SK-N-SH (cell line): Measurements from ENCODE around the gene HILPDA. TPM values are rescaled to one million over a fixed set of nuclear protein-coding genes. Genes with fewer than 3 reads are reported as not detected.

Experiments
- CTCF ChIA-PET: fragments of 300-600, 350-600 bp; formaldehyde crosslinking; extraction: SDS; loops from one replicate; lab custom pipeline; 2021; lab: Yijun Ruan, JAX
- POLR2A ChIA-PET: fragments of 350-600 bp; sonication (Branson Sonifier 250); formaldehyde crosslinking; extraction: SDS; loops from one replicate; lab custom pipeline; 2020; ENCODE audit warnings: antibody characterized with exemption, inconsistent platforms; lab: Yijun Ruan, JAX
- DNase-seq: peaks from one replicate; pipeline ENCODE4 v3.0.0; 2012
- H2AFZ ChIP-seq: fragments of 200-600 bp; sonication (generic); 2 replicates; pipeline ENCODE4 v1.8.1; 2016; ENCODE audit warnings: antibody characterized with exemption, mild to moderate bottlenecking, low read depth
- H3F3A ChIP-seq: fragments of 200-600 bp; sonication (generic); replicated peaks from 2 replicates; pipeline ENCODE3; 2016; ENCODE audit warnings: antibody characterized with exemption, mild to moderate bottlenecking; ENCODE audit not compliant: insufficient read depth
- H3K27ac ChIP-seq, 2 experiments: fragments of 200-500 bp in 1 of 2; fragments of 200-600 bp in 1 of 2; sonication (Bioruptor generic) in 1 of 2; sonication (generic), shearing (Covaris generic) in 1 of 2; 2 replicates each; pipeline versions ENCODE4 v1.5.1 to v1.6.1; 2014 to 2016; ENCODE audit warnings: low read depth in 2 of 2, inconsistent platforms in 1 of 2, low read length in 1 of 2, mild to moderate bottlenecking in 1 of 2, mixed read lengths in 1 of 2
- H3K27me3 ChIP-seq: fragments of 200-600 bp; sonication (generic), shearing (Covaris generic); 2 replicates; pipeline ENCODE4 v1.6.1; 2016; ENCODE audit warnings: mixed run types; ENCODE audit not compliant: insufficient read depth
- H3K36me3 ChIP-seq, 2 experiments: fragments of 200-500 bp in 1 of 2; fragments of 200-600 bp in 1 of 2; sonication (Bioruptor generic) in 1 of 2; sonication (generic) in 1 of 2; replicated peaks in 1 of 2; 2 replicates each; pipeline versions ENCODE3 to v1.5.1; 2014 to 2016; ENCODE audit warnings: low read length in 1 of 2, mild to moderate bottlenecking in 1 of 2; ENCODE audit not compliant: insufficient read depth in 2 of 2, control insufficient read depth in 1 of 2
- H3K4me1 ChIP-seq, 2 experiments: fragments of 200-500 bp in 1 of 2; fragments of 200-600 bp in 1 of 2; sonication (Bioruptor generic) in 1 of 2; sonication (generic), shearing (Covaris generic) in 1 of 2; 2 replicates each; pipeline versions ENCODE4 v1.5.1 to v1.6.1; 2014 to 2016; ENCODE audit warnings: low read depth in 1 of 2, low read length in 1 of 2, mixed run types in 1 of 2; ENCODE audit not compliant: insufficient read depth in 2 of 2, control insufficient read depth in 1 of 2
- H3K4me2 ChIP-seq: fragments of 200-600 bp; sonication (generic), shearing (Covaris generic); 2 replicates; pipeline ENCODE4 v1.6.1; 2017; ENCODE audit warnings: mixed run types
- H3K4me3 ChIP-seq, 2 experiments: fragments of 200-500 bp in 1 of 2; fragments of 200-600 bp in 1 of 2; sonication (Bioruptor generic) in 1 of 2; sonication (generic), shearing (Covaris generic) in 1 of 2; 2 replicates each; pipeline versions ENCODE4 v1.5.1 to v1.8.1; 2014 to 2016; ENCODE audit warnings: low read depth in 2 of 2, inconsistent platforms in 1 of 2, low read length in 1 of 2, mild to moderate bottlenecking in 1 of 2, mixed read lengths in 1 of 2, moderate library complexity in 1 of 2
- H3K79me2 ChIP-seq: fragments of 200-600 bp; sonication (generic); 2 replicates; pipeline ENCODE4 v1.8.1; 2017; ENCODE audit warnings: mild to moderate bottlenecking; ENCODE audit not compliant: insufficient read depth
- H3K9ac ChIP-seq: fragments of 200-600 bp; sonication (generic); 2 replicates; pipeline ENCODE4 v1.6.1; 2017; ENCODE audit warnings: mixed run types
- H3K9me2 ChIP-seq: fragments of 200-600 bp; sonication (generic); 2 replicates; pipeline ENCODE4 v1.6.1; 2017; ENCODE audit warnings: mixed run types
- H3K9me3 ChIP-seq: fragments of 200-600 bp; sonication (generic); 2 replicates; pipeline ENCODE4 v1.6.1; 2017; ENCODE audit warnings: mixed run types, mild to moderate bottlenecking, moderate library complexity
- H4K20me1 ChIP-seq: fragments of 200-600 bp; sonication (generic); 2 replicates; pipeline ENCODE4 v1.6.1; 2017; ENCODE audit warnings: mild to moderate bottlenecking, mixed run types; ENCODE audit not compliant: insufficient read depth
- CHD2 ChIP-seq: fragments of 150-350 bp; IDR thresholded peaks from 2 replicates; pipeline ENCODE4 v1.6.1; 2018; ENCODE audit warnings: low read length; ENCODE audit not compliant: partially characterized antibody
- ELF1 ChIP-seq: IDR thresholded peaks from 2 replicates; pipeline ENCODE4 v1.4.0; 2012
- FOSL2 ChIP-seq: IDR thresholded peaks from 2 replicates; pipeline ENCODE4 v1.4.0; 2012; ENCODE audit warnings: low read depth, mild to moderate bottlenecking, moderate library complexity, borderline replicate concordance
- FOXJ3 ChIP-seq: sonication (generic); formaldehyde crosslinking; IDR thresholded peaks from 2 replicates; pipeline ENCODE4 v1.5.1; 2020; ENCODE audit warnings: mild to moderate bottlenecking, missing genetic modification reagents
- FOXM1 ChIP-seq: IDR thresholded peaks from 2 replicates; pipeline ENCODE4 v1.4.0; 2012; ENCODE audit warnings: low read depth, mild to moderate bottlenecking
- GABPA ChIP-seq: IDR thresholded peaks from 2 replicates; pipeline ENCODE4 v1.4.0; 2012; ENCODE audit warnings: low read depth, mild to moderate bottlenecking
- IRF3 ChIP-seq: fragments of 150-350 bp; IDR thresholded peaks from 2 replicates; pipeline ENCODE4 v1.6.1; 2016; ENCODE audit warnings: mild to moderate bottlenecking, low read depth, low read length
- JUND ChIP-seq: IDR thresholded peaks from 2 replicates; pipeline ENCODE4 v1.4.0; 2012
- MAX ChIP-seq: IDR thresholded peaks from 2 replicates; pipeline ENCODE4 v1.4.0; 2012; ENCODE audit warnings: low read depth
- MEF2A ChIP-seq: IDR thresholded peaks from 2 replicates; pipeline ENCODE4 v1.4.0; 2012; ENCODE audit warnings: low read depth, borderline replicate concordance
- MXI1 ChIP-seq: IDR thresholded peaks from 2 replicates; pipeline ENCODE4 v1.6.1; 2012; ENCODE audit warnings: mild to moderate bottlenecking, low read depth, low read length, improper control_type of control experiment
- POLR2AphosphoS5 ChIP-seq: IDR thresholded peaks from 2 replicates; pipeline ENCODE4 v1.6.1; 2012; ENCODE audit warnings: low read depth, low read length
- RAD21 ChIP-seq: IDR thresholded peaks from 2 replicates; pipeline ENCODE4 v1.6.1; 2012; ENCODE audit warnings: mild to moderate bottlenecking, low read length
- SIN3A ChIP-seq: IDR thresholded peaks from 2 replicates; pipeline ENCODE4 v1.6.1; 2012; ENCODE audit warnings: low read depth, mild to moderate bottlenecking, low read length, moderate library complexity, borderline replicate concordance
- SMC3 ChIP-seq: IDR thresholded peaks from 2 replicates; pipeline ENCODE4 v1.6.1; 2012; ENCODE audit warnings: low read depth, low read length, improper control_type of control experiment
- YY1 ChIP-seq: IDR thresholded peaks from 2 replicates; pipeline ENCODE4 v1.4.0; 2012; ENCODE audit warnings: low read depth, mild to moderate bottlenecking
- WGBS: methylation state at CpG from one replicate; pipeline ENCODE4 v1.1.6; 2017; ENCODE audit warnings: low lambda C conversion rate; 5-methylcytosine and 5-hydroxymethylcytosine counted together
- polyA plus RNA-seq, 3 experiments: library from polyadenylated mRNA; depleted of rRNA; stranded (reverse); fragments of >200 nt; gene quantifications; 2 replicates each; pipeline ENCODE4 v1.2.3, GENCODE V29; 2012
- TF ChIP-seq, protein P1 (sequence below): IDR thresholded peaks from 2 replicates; pipeline ENCODE4; 2012
- TF ChIP-seq, protein P2 (sequence below): fragments of 200-600 bp; sonication (generic); IDR thresholded peaks from 2 replicates; pipeline ENCODE4 v1.6.1; 2017; ENCODE audit warnings: antibody characterized with exemption, mild to moderate bottlenecking, moderate library complexity

The HILPDA gene
- polyA plus RNA-seq, 1 of the 3 experiments (the other 2 are of a cell fraction): 24.0 TPM

- Histone ChIP-seq H3K9ac (no peak overlapping the region), H3K79me2 (peaks cover 2% of the 10 kb centered on the region), H3K9me2 (no peaks in the 10 kb centered on the region), H3K27me3 (no peaks in the 10 kb centered on the region), H3K36me3 (no peaks in the 10 kb centered on the region), H3K9me3 (no peaks in the 10 kb centered on the region), H3K4me2 (no peak overlapping the region), H4K20me1 (no peaks in the 10 kb centered on the region), H2AFZ (no peak overlapping the region), H3K4me1 (peaks cover 6 to 27% of the 10 kb centered on the region in 2 experiments; a peak in 2 of 4 replicates), H3F3A (peaks cover 11% of the 10 kb centered on the region), H3K27ac (no peak overlapping the region), H3K4me3 (no peak overlapping the region)
- POLR2A ChIA-PET: interaction anchor here (0.6 kb wide), 1 partner anchor 14 kb away, joined by 4 read pairs; no protein-coding TSS in a partner anchor
- CTCF ChIA-PET: interaction anchor here (5.3 to 8.9 kb wide), 3 partner anchors 9 to 103 kb away, joined by 38 to 187 read pairs (median 42); no protein-coding TSS in a partner anchor
- no peak for DNase-seq
- 84% methylated on average over 5 of the region's 5 CpGs for WGBS
- no peak for TF ChIP-seq GABPA
- TF ChIP-seq, protein P1, sequence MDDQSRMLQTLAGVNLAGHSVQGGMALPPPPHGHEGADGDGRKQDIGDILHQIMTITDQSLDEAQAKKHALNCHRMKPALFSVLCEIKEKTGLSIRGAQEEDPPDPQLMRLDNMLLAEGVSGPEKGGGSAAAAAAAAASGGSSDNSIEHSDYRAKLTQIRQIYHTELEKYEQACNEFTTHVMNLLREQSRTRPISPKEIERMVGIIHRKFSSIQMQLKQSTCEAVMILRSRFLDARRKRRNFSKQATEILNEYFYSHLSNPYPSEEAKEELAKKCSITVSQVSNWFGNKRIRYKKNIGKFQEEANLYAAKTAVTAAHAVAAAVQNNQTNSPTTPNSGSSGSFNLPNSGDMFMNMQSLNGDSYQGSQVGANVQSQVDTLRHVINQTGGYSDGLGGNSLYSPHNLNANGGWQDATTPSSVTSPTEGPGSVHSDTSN: no peak
- TF ChIP-seq SMC3: no peak
- TF ChIP-seq JUND: no peak
- TF ChIP-seq FOXJ3 (CRISPR knock-in tag): no peak
- TF ChIP-seq FOSL2: no peak
- TF ChIP-seq FOXM1: no peak
- no peak for TF ChIP-seq SIN3A
- TF ChIP-seq, protein P2, sequence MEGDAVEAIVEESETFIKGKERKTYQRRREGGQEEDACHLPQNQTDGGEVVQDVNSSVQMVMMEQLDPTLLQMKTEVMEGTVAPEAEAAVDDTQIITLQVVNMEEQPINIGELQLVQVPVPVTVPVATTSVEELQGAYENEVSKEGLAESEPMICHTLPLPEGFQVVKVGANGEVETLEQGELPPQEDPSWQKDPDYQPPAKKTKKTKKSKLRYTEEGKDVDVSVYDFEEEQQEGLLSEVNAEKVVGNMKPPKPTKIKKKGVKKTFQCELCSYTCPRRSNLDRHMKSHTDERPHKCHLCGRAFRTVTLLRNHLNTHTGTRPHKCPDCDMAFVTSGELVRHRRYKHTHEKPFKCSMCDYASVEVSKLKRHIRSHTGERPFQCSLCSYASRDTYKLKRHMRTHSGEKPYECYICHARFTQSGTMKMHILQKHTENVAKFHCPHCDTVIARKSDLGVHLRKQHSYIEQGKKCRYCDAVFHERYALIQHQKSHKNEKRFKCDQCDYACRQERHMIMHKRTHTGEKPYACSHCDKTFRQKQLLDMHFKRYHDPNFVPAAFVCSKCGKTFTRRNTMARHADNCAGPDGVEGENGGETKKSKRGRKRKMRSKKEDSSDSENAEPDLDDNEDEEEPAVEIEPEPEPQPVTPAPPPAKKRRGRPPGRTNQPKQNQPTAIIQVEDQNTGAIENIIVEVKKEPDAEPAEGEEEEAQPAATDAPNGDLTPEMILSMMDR: no peak
- TF ChIP-seq CHD2: no peak
- TF ChIP-seq MXI1: no peak
- no peak for TF ChIP-seq RAD21
- no peak for TF ChIP-seq MEF2A
- no peak for TF ChIP-seq YY1
- no peak for TF ChIP-seq POLR2AphosphoS5
- no peak for TF ChIP-seq IRF3
- TF ChIP-seq ELF1: no peak
- TF ChIP-seq MAX: no peak
These were observed 4.8 kb upstream of the HILPDA start for GRCh38 chr7:128450913-128451312.
